ENCODE data around the gene SLC22A3.

The SLC22A3 gene

DNA sequence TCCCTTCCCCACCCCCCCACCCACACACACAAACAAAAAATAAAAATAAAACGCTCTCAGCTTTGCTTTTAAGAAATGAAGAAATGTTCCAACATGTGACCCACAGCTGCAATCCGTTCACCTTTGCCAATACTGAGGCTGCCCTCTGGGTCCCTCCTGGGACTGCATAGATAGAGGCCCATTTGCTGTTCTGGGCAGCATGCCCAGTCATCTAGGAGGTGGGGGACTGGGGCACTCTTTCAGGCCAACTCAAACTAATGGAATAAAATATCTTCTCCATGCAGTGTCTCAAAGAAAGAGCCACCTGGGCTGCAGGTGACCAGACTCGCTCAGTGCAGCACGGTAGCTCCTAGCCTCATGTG, 79.9 kb downstream of the SLC22A3 start:
- TF ChIP-seq, protein P1, sequence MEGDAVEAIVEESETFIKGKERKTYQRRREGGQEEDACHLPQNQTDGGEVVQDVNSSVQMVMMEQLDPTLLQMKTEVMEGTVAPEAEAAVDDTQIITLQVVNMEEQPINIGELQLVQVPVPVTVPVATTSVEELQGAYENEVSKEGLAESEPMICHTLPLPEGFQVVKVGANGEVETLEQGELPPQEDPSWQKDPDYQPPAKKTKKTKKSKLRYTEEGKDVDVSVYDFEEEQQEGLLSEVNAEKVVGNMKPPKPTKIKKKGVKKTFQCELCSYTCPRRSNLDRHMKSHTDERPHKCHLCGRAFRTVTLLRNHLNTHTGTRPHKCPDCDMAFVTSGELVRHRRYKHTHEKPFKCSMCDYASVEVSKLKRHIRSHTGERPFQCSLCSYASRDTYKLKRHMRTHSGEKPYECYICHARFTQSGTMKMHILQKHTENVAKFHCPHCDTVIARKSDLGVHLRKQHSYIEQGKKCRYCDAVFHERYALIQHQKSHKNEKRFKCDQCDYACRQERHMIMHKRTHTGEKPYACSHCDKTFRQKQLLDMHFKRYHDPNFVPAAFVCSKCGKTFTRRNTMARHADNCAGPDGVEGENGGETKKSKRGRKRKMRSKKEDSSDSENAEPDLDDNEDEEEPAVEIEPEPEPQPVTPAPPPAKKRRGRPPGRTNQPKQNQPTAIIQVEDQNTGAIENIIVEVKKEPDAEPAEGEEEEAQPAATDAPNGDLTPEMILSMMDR (IDR thresholded peaks at IDR 0.05; ENCODE audit: control insufficient read depth, extremely low read depth, insufficient read depth), result no peak
- H3K4me3 ChIP-seq (ENCODE audit: low read depth, low read length), result no peak overlapping the region
- no peak for DNase-seq (ENCODE audit: low read depth)

DNA sequence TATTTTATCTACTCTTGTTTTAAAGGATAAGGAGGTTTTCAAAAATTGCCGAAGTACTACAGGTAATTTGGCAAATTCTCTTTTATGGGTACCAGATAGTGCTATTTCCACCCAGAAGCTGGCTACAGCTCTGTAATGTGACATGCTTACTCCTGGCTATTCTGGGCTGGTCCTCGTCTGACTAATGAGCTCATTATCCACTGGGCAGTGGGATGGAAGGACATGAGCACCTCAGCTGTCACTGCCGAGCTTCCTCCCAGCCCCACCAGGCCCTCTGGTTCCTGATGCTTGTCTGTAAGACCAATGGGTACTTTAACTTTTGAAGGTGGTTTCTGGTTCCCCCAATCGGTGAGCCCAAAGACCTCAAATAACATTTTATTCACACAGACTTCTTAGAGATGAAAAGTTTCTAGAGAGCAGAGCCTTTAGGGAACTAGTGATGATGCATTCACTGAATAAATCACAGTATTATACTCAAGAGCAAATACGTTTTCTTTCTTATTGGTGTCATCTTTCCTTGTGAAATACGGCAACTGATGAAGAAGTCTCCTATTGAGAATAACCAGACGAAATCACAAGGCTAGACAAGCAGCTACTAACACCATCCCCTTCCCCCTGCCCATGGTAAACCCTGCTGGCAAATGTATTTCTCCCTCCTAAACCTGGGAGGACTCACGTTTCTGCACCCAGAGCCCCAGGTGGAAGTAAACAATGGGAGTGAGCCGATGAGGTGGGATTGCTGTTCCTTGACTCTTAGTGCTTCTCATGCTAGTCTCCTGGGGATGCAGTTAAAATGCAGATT, 80.8 kb downstream of the SLC22A3 start:
- no peak for DNase-seq (ENCODE audit: low read depth)

DNA sequence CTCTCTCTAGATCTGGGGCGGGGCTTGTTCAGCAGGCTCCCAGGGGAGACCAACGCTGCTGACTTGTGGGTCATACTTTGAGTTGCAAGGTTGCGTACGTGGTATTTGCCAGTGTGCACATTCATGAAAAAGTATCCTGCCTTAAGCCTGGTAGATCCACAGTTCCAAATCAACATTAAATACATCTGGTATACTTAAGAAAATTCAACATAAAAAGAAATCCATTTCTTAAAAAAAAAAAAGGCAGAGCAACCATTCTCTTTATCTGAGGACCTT, 81.4 kb downstream of the SLC22A3 start:
- H3K4me3 ChIP-seq (ENCODE audit: low read depth, low read length), result no peak overlapping the region

More for the DNA sequence above, 80.8 kb downstream of the SLC22A3 start:
- H3K4me3 ChIP-seq (ENCODE audit: low read depth, low read length), result no peak overlapping the region
- TF ChIP-seq, protein P1 (IDR thresholded peaks at IDR 0.05; ENCODE audit: control insufficient read depth, extremely low read depth, insufficient read depth), result no peak

DNA sequence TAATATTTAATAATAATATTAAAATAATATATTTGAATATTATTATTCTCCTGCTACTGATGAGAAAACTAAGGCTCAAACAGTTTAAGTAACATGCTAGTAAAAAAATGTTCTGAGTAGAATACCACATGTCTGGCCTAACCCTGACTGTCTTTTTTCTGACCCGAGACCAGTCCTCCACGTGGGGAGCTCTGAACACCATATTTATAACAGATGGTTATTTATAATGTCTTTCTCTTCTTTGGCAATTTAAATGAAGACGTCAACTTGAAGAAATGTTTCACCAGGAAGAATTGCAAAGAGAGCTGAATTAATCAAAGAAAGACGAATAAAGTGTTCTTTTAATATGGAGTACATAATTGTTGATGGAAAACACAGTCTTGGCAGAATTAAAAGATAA, 82.0 kb downstream of the SLC22A3 start:
- TF ChIP-seq, protein P1 (IDR thresholded peaks at IDR 0.05; ENCODE audit: control insufficient read depth, extremely low read depth, insufficient read depth), result no peak
- H3K4me3 ChIP-seq (ENCODE audit: low read depth, low read length), result no peak overlapping the region
- no peak for DNase-seq (ENCODE audit: low read depth)

More for the DNA sequence above, 81.4 kb downstream of the SLC22A3 start:
- TF ChIP-seq, protein P1 (IDR thresholded peaks at IDR 0.05; ENCODE audit: control insufficient read depth, extremely low read depth, insufficient read depth), result no peak
- DNase-seq (ENCODE audit: low read depth), result no peak

DNA sequence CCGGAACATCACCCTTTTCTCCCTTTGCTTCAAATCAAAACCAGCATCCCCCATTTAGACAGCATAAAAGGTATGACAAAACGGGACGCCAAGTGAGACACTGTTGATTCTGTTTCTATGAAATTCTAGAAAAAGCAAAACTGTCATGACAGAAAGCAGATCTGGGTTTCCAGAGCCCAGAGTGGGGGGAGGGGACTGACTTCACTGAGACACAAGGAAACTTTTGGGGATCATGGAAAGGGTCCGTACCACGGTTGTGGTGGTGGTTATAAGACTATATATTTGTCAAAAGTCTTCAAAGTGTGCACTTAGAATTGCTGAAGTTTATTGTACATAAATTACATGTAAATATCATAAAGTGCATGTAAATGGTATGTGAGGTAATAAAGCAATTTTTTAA, 82.6 kb downstream of the SLC22A3 start:
- no peak overlapping the region for H3K4me3 ChIP-seq (ENCODE audit: low read depth, low read length)
- DNase-seq (ENCODE audit: low read depth), result no peak
- TF ChIP-seq, protein P1 (IDR thresholded peaks at IDR 0.05; ENCODE audit: control insufficient read depth, extremely low read depth, insufficient read depth), result no peak

DNA sequence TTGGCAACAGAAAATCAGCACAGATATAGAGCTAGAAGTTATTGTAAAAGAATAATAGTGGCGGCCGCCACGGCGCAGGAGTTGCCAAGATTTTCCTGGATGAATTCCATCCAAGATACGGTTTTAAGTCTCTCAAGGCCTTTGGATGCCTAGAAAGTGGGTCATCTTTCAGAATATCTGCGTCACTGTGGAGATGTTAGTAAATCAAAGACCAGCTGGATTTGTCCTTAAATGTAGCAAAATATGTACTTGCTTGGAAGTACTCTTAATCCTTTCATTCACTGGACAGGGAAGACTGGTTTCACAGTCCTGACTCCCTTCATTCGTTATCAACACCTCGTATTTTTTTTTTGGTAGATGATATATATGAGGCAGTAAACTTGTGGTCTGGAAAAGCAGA, 83.0 kb downstream of the SLC22A3 start:
- TF ChIP-seq, protein P1 (IDR thresholded peaks at IDR 0.05; ENCODE audit: control insufficient read depth, extremely low read depth, insufficient read depth), result no peak
- DNase-seq (ENCODE audit: low read depth), result no peak
- H3K4me3 ChIP-seq (ENCODE audit: low read depth, low read length), result no peak overlapping the region

DNA sequence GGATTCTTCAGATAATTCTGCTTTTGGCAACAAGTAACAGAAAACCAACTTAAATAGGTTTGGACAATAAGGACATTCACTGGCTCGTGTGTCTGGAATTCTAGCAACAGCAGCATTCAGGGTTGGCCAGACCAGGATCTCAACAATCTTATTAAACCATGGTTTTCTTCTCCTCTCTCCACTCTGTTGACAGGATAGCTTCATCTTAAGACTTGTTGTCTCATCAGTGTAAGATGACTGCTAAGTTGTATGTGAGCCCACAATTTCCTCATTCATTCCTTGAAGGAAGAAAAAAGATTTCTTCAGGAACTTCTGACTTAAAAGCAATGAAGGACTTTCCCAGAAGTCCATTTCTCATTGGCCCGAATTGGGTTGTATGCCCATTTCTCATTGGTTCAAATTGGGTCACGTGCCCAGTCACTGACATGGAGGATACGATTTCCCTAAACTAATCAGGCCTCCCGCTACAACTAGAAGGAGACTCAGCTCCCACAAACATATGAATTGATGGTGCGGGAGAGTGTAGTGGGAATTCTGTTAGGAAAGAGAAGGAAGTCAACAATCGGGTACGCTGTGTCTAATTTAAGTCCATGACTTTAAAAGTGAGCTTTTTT, 83.7 kb downstream of the SLC22A3 start:
- DNase-seq (ENCODE audit: low read depth), result no peak
- no peak overlapping the region for H3K4me3 ChIP-seq (ENCODE audit: low read depth, low read length)
- TF ChIP-seq, protein P1 (IDR thresholded peaks at IDR 0.05; ENCODE audit: control insufficient read depth, extremely low read depth, insufficient read depth), result no peak
